Measurements from ENCODE around the gene UBE2H.

- TF ChIP-seq ATF3 (IDR thresholded peaks at IDR 0.05) (no peak), CTCF (IDR thresholded peaks at IDR 0.05; ENCODE audit: low read depth, low read length, missing input control) (no peak), MAX (IDR thresholded peaks at IDR 0.05) (no peak)
Measured at GRCh38 chr7:129886818-129887186, 66.0 kb downstream of the UBE2H start.
